ENCODE measurements around the gene FBXW4. TPM values are rescaled to one million over a fixed set of nuclear protein-coding genes. Genes with fewer than 3 reads are reported as not detected.

FBXW4 gene
- total and polyA plus RNA-seq, 10 of the 15 experiments (the other 5 are each of a cell fraction or from before 2014, with no cell fraction given), result 5.7 to 42.0 (median 27.5) TPM

GRCh38 chr10:101569622-101570427, 125.1 kb downstream of the FBXW4 start (continued):
- TF ChIP-seq E4F1 (IDR thresholded peaks at IDR 0.05; ENCODE audit: borderline replicate concordance, partially characterized antibody), result no peak
- no peak for TF ChIP-seq NFYA (IDR thresholded peaks at IDR 0.05; ENCODE audit: borderline replicate concordance, low read depth, low read length)
- TF ChIP-seq ZZZ3 (IDR thresholded peaks at IDR 0.05; ENCODE audit: control insufficient read depth, insufficient read length, low read depth), result no peak
- TF ChIP-seq MEF2B (IDR thresholded peaks at IDR 0.05; ENCODE audit: partially characterized antibody, poor library complexity, severe bottlenecking), result peak; percentile 36
- TF ChIP-seq MLLT1 (IDR thresholded peaks at IDR 0.05), result no peak
- TF ChIP-seq YBX1 (IDR thresholded peaks at IDR 0.05), result no peak
- no peak for TF ChIP-seq ZBTB40 (IDR thresholded peaks at IDR 0.05; ENCODE audit: borderline replicate concordance)
- 0 out of 2 replicates have a peak, but pooled peaks have one; percentile 17 for TF ChIP-seq NR2F1 (conservative IDR thresholded peaks at IDR 0.05)
- no peak for TF ChIP-seq RCOR1 (conservative IDR thresholded peaks at IDR 0.05; ENCODE audit: low read depth, low read length)
- no peak for TF ChIP-seq BCL11A (IDR thresholded peaks at IDR 0.05; ENCODE audit: low read depth, low read length)
- TF ChIP-seq HSF1 (IDR thresholded peaks at IDR 0.05; ENCODE audit: low read depth, low read length), result no peak
- TF ChIP-seq BHLHE40 (IDR thresholded peaks at IDR 0.05; ENCODE audit: borderline replicate concordance in 1 of 2, low read depth in 2 of 2, low read length in 1 of 2), result peak; percentile 41 to 48; a peak in 1 of 4 replicates
- TF ChIP-seq TCF3 (IDR thresholded peaks at IDR 0.05; ENCODE audit: borderline replicate concordance, insufficient read depth, low read depth, low read length), result no peak
- TF ChIP-seq E2F8 (IDR thresholded peaks at IDR 0.05; ENCODE audit: low read depth, partially characterized antibody), result no peak
- no peak for TF ChIP-seq ZNF274 (IDR thresholded peaks at IDR 0.05; ENCODE audit: insufficient read depth, insufficient read length)
- TF ChIP-seq SP1 (IDR thresholded peaks at IDR 0.05; ENCODE audit: low read depth, low read length), result no peak

Data from GM12878 (cell line).